Uterus (tissue), 2 donors: ENCODE results near the gene BCR.

Experiments
- POLR2A ChIP-seq, 2 donors: fragments of 450-650 bp; IDR thresholded peaks; one replicate each; pipeline ENCODE4 v1.6.1; 2016; ENCODE audit warnings: antibody characterized with exemption in 2 of 2, mild to moderate bottlenecking in 1 of 2, moderate library complexity in 1 of 2
- TF ChIP-seq, protein P1 (sequence below), 4 experiments: fragments of 200-600 bp in 2 of 4; fragments of 450-650 bp in 2 of 4; sonication (generic) in 2 of 4; IDR thresholded peaks; one replicate each; pipeline ENCODE4 v1.5.1; 2016 to 2019; ENCODE audit warnings: antibody characterized with exemption in 4 of 4, mild to moderate bottlenecking in 2 of 4, moderate library complexity in 1 of 4

- TF ChIP-seq, protein P1, sequence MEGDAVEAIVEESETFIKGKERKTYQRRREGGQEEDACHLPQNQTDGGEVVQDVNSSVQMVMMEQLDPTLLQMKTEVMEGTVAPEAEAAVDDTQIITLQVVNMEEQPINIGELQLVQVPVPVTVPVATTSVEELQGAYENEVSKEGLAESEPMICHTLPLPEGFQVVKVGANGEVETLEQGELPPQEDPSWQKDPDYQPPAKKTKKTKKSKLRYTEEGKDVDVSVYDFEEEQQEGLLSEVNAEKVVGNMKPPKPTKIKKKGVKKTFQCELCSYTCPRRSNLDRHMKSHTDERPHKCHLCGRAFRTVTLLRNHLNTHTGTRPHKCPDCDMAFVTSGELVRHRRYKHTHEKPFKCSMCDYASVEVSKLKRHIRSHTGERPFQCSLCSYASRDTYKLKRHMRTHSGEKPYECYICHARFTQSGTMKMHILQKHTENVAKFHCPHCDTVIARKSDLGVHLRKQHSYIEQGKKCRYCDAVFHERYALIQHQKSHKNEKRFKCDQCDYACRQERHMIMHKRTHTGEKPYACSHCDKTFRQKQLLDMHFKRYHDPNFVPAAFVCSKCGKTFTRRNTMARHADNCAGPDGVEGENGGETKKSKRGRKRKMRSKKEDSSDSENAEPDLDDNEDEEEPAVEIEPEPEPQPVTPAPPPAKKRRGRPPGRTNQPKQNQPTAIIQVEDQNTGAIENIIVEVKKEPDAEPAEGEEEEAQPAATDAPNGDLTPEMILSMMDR (IDR thresholded peaks at IDR 0.05), result no peak
- no peak for TF ChIP-seq POLR2A (IDR thresholded peaks at IDR 0.05)
Measured at GRCh38 chr22:23196165-23196564, 15.9 kb downstream of the BCR start.
